HEK293 (cell line): Measurements from ENCODE around the gene CAMK2D.

Experiments used
- CTCF ChIA-PET: fragments of 350-600 bp; formaldehyde crosslinking; extraction: SDS; loops from one replicate; lab custom pipeline; 2021; ENCODE audit warnings: antibody characterized with exemption; lab: Yijun Ruan, JAX
- POLR2A ChIA-PET: fragments of 300-600 bp; formaldehyde crosslinking; extraction: SDS; loops from one replicate; lab custom pipeline; 2020; ENCODE audit warnings: antibody characterized with exemption, inconsistent platforms; lab: Yijun Ruan, JAX
- H3K27ac ChIP-seq: fragments of 200-500 bp; sonication (Bioruptor generic); 2 replicates; pipeline ENCODE4 v1.5.1; 2014; ENCODE audit warnings: low read depth, low read length, control low read depth, inconsistent platforms; ENCODE audit errors: extremely low read depth
- H3K36me3 ChIP-seq, 2 experiments: fragments of 200-500 bp in 1 of 2; sonication (Bioruptor generic) in 1 of 2; 1 replicate in 1 of 2; 2 replicates in 1 of 2; pipeline ENCODE4 v1.5.1; 2014 to 2017; ENCODE audit warnings: inconsistent platforms in 2 of 2, low read length in 2 of 2; ENCODE audit not compliant: control insufficient read depth in 2 of 2, insufficient read depth in 1 of 2
- H3K4me1 ChIP-seq: fragments of 200-500 bp; sonication (Bioruptor generic); 2 replicates; pipeline ENCODE4 v1.5.1; 2014; ENCODE audit warnings: mild to moderate bottlenecking, low read length, inconsistent platforms; ENCODE audit not compliant: control insufficient read depth, insufficient read depth
- H3K4me3 ChIP-seq: 2 replicates; pipeline ENCODE4 v1.5.1; 2011; ENCODE audit warnings: low read depth, mild to moderate bottlenecking, control low read depth, low read length, moderate library complexity
- H3K9me3 ChIP-seq: fragments of 200-500 bp; sonication (Bioruptor generic); 2 replicates; pipeline ENCODE4 v1.5.1; 2014; ENCODE audit warnings: low read depth, low read length, inconsistent platforms; ENCODE audit not compliant: control insufficient read depth, insufficient read depth
- HOXA7 ChIP-seq: sonication (generic); formaldehyde crosslinking; IDR thresholded peaks from 2 replicates; pipeline ENCODE4 v1.8.1; 2022; ENCODE audit warnings: missing genetic modification reagents, borderline replicate concordance
- KLF10 ChIP-seq: fragments of 450-650 bp; IDR thresholded peaks from 2 replicates; pipeline ENCODE4 v1.5.1; 2018; ENCODE audit warnings: missing biosample characterization, mild to moderate bottlenecking, missing genetic modification characterization
- KLF16 ChIP-seq: fragments of 450-650 bp; formaldehyde crosslinking; IDR thresholded peaks from 2 replicates; pipeline ENCODE4 v1.5.1; 2017; ENCODE audit warnings: missing biosample characterization, missing genetic modification characterization
- MZF1 ChIP-seq: fragments of 450-650 bp; formaldehyde crosslinking; IDR thresholded peaks from 2 replicates; pipeline ENCODE4 v1.5.1; 2017; ENCODE audit warnings: missing biosample characterization, missing genetic modification characterization, borderline replicate concordance
- SALL2 ChIP-seq: fragments of 450-650 bp; formaldehyde crosslinking; IDR thresholded peaks from 2 replicates; pipeline ENCODE4 v1.5.0; 2017; ENCODE audit warnings: missing biosample characterization, mild to moderate bottlenecking, missing genetic modification characterization, borderline replicate concordance
- SCRT2 ChIP-seq: fragments of 450-650 bp; formaldehyde crosslinking; IDR thresholded peaks from 2 replicates; pipeline ENCODE4 v1.5.1; 2016; ENCODE audit warnings: missing biosample characterization, missing genetic modification characterization
- SETDB1 ChIP-seq: IDR thresholded peaks from one replicate; pipeline ENCODE4 v1.6.1; 2017; ENCODE audit warnings: mild to moderate bottlenecking, low read length, moderate library complexity, mixed read lengths; ENCODE audit not compliant: insufficient read length
- SP3 ChIP-seq: fragments of 450-650 bp; formaldehyde crosslinking; IDR thresholded peaks from 2 replicates; pipeline ENCODE4 v1.5.1; 2016; ENCODE audit warnings: missing biosample characterization, missing genetic modification characterization
- YY2 ChIP-seq: fragments of 450-650 bp; formaldehyde crosslinking; IDR thresholded peaks from 2 replicates; pipeline ENCODE4 v1.5.1; 2016; ENCODE audit warnings: missing biosample characterization, missing genetic modification characterization
- ZNF133 ChIP-seq: fragments of 450-650 bp; formaldehyde crosslinking; IDR thresholded peaks from 2 replicates; pipeline ENCODE4 v1.5.1; 2016; ENCODE audit warnings: missing biosample characterization, missing genetic modification characterization
- ZNF138 ChIP-seq: fragments of 450-650 bp; formaldehyde crosslinking; IDR thresholded peaks from 2 replicates; pipeline ENCODE4 v1.5.1; 2016; ENCODE audit warnings: missing biosample characterization, missing genetic modification characterization, borderline replicate concordance
- ZNF169 ChIP-seq: fragments of 450-650 bp; formaldehyde crosslinking; IDR thresholded peaks from 2 replicates; pipeline ENCODE4 v1.5.1; 2016; ENCODE audit warnings: missing biosample characterization, missing genetic modification characterization
- ZNF221 ChIP-seq: fragments of 450-650 bp; formaldehyde crosslinking; IDR thresholded peaks from 2 replicates; pipeline ENCODE4 v1.5.1; 2017; ENCODE audit warnings: missing biosample characterization, missing genetic modification characterization, borderline replicate concordance
- ZNF426 ChIP-seq: fragments of 450-650 bp; formaldehyde crosslinking; IDR thresholded peaks from 2 replicates; pipeline ENCODE4 v1.5.1; 2017; ENCODE audit warnings: missing biosample characterization, missing genetic modification characterization, mild to moderate bottlenecking, inconsistent platforms, moderate library complexity
- ZNF501 ChIP-seq: fragments of 450-650 bp; formaldehyde crosslinking; IDR thresholded peaks from 2 replicates; pipeline ENCODE4 v1.5.1; 2016; ENCODE audit warnings: missing biosample characterization, missing genetic modification characterization
- ZNF510 ChIP-seq: fragments of 450-650 bp; formaldehyde crosslinking; IDR thresholded peaks from 2 replicates; pipeline ENCODE4 v1.5.1; 2018; ENCODE audit warnings: mild to moderate bottlenecking, missing genetic modification characterization, missing biosample characterization; ENCODE audit not compliant: insufficient replicate concordance
- ZNF600 ChIP-seq: fragments of 450-650 bp; formaldehyde crosslinking; IDR thresholded peaks from 2 replicates; pipeline ENCODE4 v1.5.1; 2016; ENCODE audit warnings: missing biosample characterization, missing genetic modification characterization
- ZNF623 ChIP-seq: fragments of 450-650 bp; formaldehyde crosslinking; IDR thresholded peaks from 2 replicates; pipeline ENCODE4 v1.5.1; 2016; ENCODE audit warnings: missing biosample characterization, missing genetic modification characterization
- ZNF629 ChIP-seq: fragments of 450-650 bp; formaldehyde crosslinking; IDR thresholded peaks from 2 replicates; pipeline ENCODE4 v1.5.1; 2017; ENCODE audit warnings: missing biosample characterization, missing genetic modification characterization
- ZNF677 ChIP-seq: fragments of 450-650 bp; IDR thresholded peaks from 2 replicates; pipeline ENCODE4 v1.5.0; 2018; ENCODE audit warnings: missing biosample characterization, mild to moderate bottlenecking, missing genetic modification characterization, moderate library complexity
- ZNF707 ChIP-seq: fragments of 450-650 bp; formaldehyde crosslinking; IDR thresholded peaks from 2 replicates; pipeline ENCODE4 v1.5.1; 2016; ENCODE audit warnings: missing biosample characterization, missing genetic modification characterization
- ZNF768 ChIP-seq: fragments of 450-650 bp; formaldehyde crosslinking; IDR thresholded peaks from 2 replicates; pipeline ENCODE4 v1.5.1; 2018; ENCODE audit warnings: missing biosample characterization, mild to moderate bottlenecking, missing genetic modification characterization
- ZNF837 ChIP-seq: fragments of 450-650 bp; formaldehyde crosslinking; IDR thresholded peaks from 2 replicates; pipeline ENCODE4 v1.5.1; 2016; ENCODE audit warnings: missing biosample characterization, missing genetic modification characterization
- TF ChIP-seq, protein P1 (sequence below): fragments of 450-650 bp; formaldehyde crosslinking; IDR thresholded peaks from 2 replicates; pipeline ENCODE4 v1.5.1; 2017; ENCODE audit warnings: missing biosample characterization, missing genetic modification characterization
- TF ChIP-seq, protein P2 (sequence below): fragments of 450-650 bp; formaldehyde crosslinking; optimal IDR thresholded peaks from 2 replicates; pipeline ENCODE3; 2016; ENCODE audit warnings: missing biosample characterization, mild to moderate bottlenecking, missing genetic modification characterization
- TF ChIP-seq, protein P3 (sequence below): fragments of 450-650 bp; formaldehyde crosslinking; IDR thresholded peaks from 2 replicates; pipeline ENCODE4 v1.5.1; 2016; ENCODE audit warnings: missing biosample characterization, missing genetic modification characterization
- TF ChIP-seq, protein P4 (sequence below): sonication (generic); formaldehyde crosslinking; IDR thresholded peaks from 2 replicates; pipeline ENCODE4 v1.8.1; 2022; ENCODE audit warnings: mild to moderate bottlenecking, moderate library complexity, missing genetic modification reagents

The CAMK2D gene

DNA sequence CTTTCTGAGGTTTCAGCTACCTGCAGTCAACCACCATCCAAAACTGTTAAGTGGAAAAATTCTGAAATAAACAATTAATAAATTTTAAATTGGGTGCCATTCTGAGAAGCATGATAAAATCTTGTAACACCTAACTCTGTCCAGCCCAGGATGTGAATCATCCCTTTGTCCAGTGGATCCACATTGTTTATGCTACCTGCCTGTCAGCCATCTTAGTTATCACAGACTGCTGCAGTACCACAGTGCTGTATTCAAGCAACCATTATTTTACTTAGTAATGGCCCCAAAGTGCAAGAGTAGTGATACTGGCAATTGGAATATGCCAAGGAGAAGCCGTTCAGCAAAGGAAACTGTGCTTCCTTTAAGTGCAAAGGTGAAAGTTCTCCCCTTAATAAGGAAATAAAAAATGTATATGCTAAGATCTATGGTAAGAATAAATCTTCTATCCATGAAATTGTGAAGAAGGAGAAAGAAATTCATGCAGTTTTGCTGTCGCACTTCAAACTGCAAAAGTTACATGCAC lies 20.6 kb downstream of the CAMK2D start (continued):
- TF ChIP-seq, protein P1, sequence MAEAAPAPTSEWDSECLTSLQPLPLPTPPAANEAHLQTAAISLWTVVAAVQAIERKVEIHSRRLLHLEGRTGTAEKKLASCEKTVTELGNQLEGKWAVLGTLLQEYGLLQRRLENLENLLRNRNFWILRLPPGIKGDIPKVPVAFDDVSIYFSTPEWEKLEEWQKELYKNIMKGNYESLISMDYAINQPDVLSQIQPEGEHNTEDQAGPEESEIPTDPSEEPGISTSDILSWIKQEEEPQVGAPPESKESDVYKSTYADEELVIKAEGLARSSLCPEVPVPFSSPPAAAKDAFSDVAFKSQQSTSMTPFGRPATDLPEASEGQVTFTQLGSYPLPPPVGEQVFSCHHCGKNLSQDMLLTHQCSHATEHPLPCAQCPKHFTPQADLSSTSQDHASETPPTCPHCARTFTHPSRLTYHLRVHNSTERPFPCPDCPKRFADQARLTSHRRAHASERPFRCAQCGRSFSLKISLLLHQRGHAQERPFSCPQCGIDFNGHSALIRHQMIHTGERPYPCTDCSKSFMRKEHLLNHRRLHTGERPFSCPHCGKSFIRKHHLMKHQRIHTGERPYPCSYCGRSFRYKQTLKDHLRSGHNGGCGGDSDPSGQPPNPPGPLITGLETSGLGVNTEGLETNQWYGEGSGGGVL (tag by site-specific recombination) = no peak
- TF ChIP-seq ZNF501 (no peak), ZNF768 (tag by site-specific recombination) (no peak), ZNF426 (tag by site-specific recombination) (no peak), ZNF169 (no peak), KLF16 (tag by site-specific recombination) (no peak), ZNF510 (tag by site-specific recombination) (no peak)

DNA sequence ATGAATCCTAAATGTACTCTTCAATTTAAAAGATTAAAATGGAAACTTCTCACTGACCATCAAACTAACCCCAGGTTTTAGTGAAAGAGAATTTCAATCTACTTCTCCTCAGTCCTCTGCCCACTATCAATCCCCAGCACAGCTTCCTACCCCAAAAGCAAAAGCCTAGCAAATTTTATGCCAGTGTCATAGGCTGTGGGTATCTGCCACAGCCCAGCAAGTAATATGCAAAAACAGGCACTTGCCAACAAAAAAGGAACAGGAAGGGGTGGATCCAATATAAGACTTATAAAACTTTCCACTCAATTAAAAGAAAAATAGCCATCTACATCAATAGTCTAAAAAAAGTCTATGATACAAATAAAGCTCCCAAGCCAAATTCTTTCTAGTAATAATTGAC lies 22.3 kb downstream of the CAMK2D start:
- no peaks in the 10 kb centered on the region for H3K4me1 ChIP-seq
- no peaks in the 10 kb centered on the region; a peak in 1 of 3 replicates for H3K36me3 ChIP-seq
- no peaks in the 10 kb centered on the region for H3K9me3 ChIP-seq
- POLR2A ChIA-PET = no interaction called here
- no peak overlapping the region for H3K27ac ChIP-seq
- no peak overlapping the region for H3K4me3 ChIP-seq
- CTCF ChIA-PET = no interaction called here
- TF ChIP-seq SETDB1 (no peak), ZNF707 (tag by site-specific recombination) (no peak), KLF10 (tag by site-specific recombination) (no peak), YY2 (tag by site-specific recombination) (no peak), ZNF138 (tag by site-specific recombination) (no peak), ZNF600 (no peak), ZNF837 (tag by site-specific recombination) (no peak), SALL2 (tag by site-specific recombination) (no peak), SP3 (tag by site-specific recombination) (no peak), MZF1 (tag by site-specific recombination) (no peak), HOXA7 (no peak), ZNF623 (tag by site-specific recombination) (no peak), ZNF677 (no peak), ZNF133 (no peak), ZNF629 (no peak), ZNF221 (no peak), SCRT2 (tag by site-specific recombination) (no peak)
- TF ChIP-seq, protein P2, sequence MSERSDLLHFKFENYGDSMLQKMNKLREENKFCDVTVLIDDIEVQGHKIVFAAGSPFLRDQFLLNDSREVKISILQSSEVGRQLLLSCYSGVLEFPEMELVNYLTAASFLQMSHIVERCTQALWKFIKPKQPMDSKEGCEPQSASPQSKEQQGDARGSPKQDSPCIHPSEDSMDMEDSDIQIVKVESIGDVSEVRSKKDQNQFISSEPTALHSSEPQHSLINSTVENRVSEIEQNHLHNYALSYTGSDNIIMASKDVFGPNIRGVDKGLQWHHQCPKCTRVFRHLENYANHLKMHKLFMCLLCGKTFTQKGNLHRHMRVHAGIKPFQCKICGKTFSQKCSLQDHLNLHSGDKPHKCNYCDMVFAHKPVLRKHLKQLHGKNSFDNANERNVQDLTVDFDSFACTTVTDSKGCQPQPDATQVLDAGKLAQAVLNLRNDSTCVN (tag by site-specific recombination) = no peak
- TF ChIP-seq, protein P3, sequence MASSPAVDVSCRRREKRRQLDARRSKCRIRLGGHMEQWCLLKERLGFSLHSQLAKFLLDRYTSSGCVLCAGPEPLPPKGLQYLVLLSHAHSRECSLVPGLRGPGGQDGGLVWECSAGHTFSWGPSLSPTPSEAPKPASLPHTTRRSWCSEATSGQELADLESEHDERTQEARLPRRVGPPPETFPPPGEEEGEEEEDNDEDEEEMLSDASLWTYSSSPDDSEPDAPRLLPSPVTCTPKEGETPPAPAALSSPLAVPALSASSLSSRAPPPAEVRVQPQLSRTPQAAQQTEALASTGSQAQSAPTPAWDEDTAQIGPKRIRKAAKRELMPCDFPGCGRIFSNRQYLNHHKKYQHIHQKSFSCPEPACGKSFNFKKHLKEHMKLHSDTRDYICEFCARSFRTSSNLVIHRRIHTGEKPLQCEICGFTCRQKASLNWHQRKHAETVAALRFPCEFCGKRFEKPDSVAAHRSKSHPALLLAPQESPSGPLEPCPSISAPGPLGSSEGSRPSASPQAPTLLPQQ (tag by site-specific recombination) = no peak
- TF ChIP-seq, protein P4, sequence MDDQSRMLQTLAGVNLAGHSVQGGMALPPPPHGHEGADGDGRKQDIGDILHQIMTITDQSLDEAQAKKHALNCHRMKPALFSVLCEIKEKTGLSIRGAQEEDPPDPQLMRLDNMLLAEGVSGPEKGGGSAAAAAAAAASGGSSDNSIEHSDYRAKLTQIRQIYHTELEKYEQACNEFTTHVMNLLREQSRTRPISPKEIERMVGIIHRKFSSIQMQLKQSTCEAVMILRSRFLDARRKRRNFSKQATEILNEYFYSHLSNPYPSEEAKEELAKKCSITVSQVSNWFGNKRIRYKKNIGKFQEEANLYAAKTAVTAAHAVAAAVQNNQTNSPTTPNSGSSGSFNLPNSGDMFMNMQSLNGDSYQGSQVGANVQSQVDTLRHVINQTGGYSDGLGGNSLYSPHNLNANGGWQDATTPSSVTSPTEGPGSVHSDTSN (CRISPR knock-in tag) = no peak
